CD4-positive, alpha-beta memory T cell (primary cell): ENCODE results near the gene BCAP31. TPM values are rescaled to one million over a fixed set of nuclear protein-coding genes. Genes with fewer than 3 reads are reported as not detected.
"Not testable (repeated sequence)": the region's sequence is repeated elsewhere in the genome, so short reads cannot be mapped to it uniquely, and the experiment has no call there.

ENCODE experiments used
- CTCF ChIA-PET: fragments of 350-600 bp; sonication (Branson Sonifier 250); formaldehyde crosslinking; loops from one replicate; lab custom pipeline; 2021; ENCODE audit warnings: inconsistent platforms; ENCODE audit not compliant: partially characterized antibody; lab: Charles Lee
- POLR2A ChIA-PET: fragments of 350-600 bp; sonication (Branson Sonifier 250); formaldehyde crosslinking; loops from one replicate; lab custom pipeline; 2021; ENCODE audit not compliant: partially characterized antibody; lab: Charles Lee
- DNase-seq, 5 donors: peaks; one replicate each; pipeline versions ENCODE4 v3.0.0 to v3.0.0-alpha.2; 2020 to 2022; ENCODE audit warnings: mixed read lengths in 1 of 5
- H3K27ac ChIP-seq: one replicate; pipeline ENCODE4 v1.7.0; 2013; ENCODE audit warnings: low read depth, low read length
- H3K27me3 ChIP-seq: 2 replicates; pipeline ENCODE4 v1.7.0; 2013; ENCODE audit warnings: mild to moderate bottlenecking, low read length, moderate library complexity; ENCODE audit not compliant: insufficient read depth
- H3K36me3 ChIP-seq: 2 replicates; pipeline ENCODE4 v1.7.0; 2013; ENCODE audit warnings: mild to moderate bottlenecking, low read length, moderate library complexity; ENCODE audit not compliant: insufficient read depth
- H3K4me1 ChIP-seq: 2 replicates; pipeline ENCODE4 v1.7.0; 2013; ENCODE audit warnings: mild to moderate bottlenecking, low read length, moderate library complexity; ENCODE audit not compliant: insufficient read depth
- H3K4me3 ChIP-seq, 2 donors: one replicate each; pipeline ENCODE4 v1.7.0; 2013; ENCODE audit warnings: low read length in 2 of 2, mild to moderate bottlenecking in 1 of 2
- H3K9me3 ChIP-seq, 2 donors: one replicate each; pipeline ENCODE4 v1.7.0; 2013; ENCODE audit warnings: low read length in 2 of 2, control low read depth in 1 of 2; ENCODE audit not compliant: control insufficient read depth in 1 of 2
- H3K27ac Mint-ChIP-seq, 7 donors: one replicate each; pipeline ENCODE4 v1.8.0; 2020 to 2021; ENCODE audit warnings: mixed read lengths in 7 of 7, mild to moderate bottlenecking in 6 of 7, inconsistent platforms in 3 of 7, moderate library complexity in 3 of 7
- H3K27me3 Mint-ChIP-seq, 2 donors: one replicate each; pipeline ENCODE4 v1.8.0; 2020 to 2021; ENCODE audit warnings: mixed read lengths in 2 of 2
- H3K36me3 Mint-ChIP-seq, 2 donors: one replicate each; pipeline ENCODE4 v1.8.0; 2020 to 2021; ENCODE audit warnings: mixed read lengths in 2 of 2, inconsistent platforms in 1 of 2, mild to moderate bottlenecking in 1 of 2
- H3K4me1 Mint-ChIP-seq, 4 donors: one replicate each; pipeline ENCODE4 v1.8.0; 2020 to 2021; ENCODE audit warnings: mixed read lengths in 4 of 4, mild to moderate bottlenecking in 1 of 4
- H3K4me3 Mint-ChIP-seq, 8 donors: one replicate each; pipeline ENCODE4 v1.8.0; 2020 to 2021; ENCODE audit warnings: mixed read lengths in 8 of 8, mild to moderate bottlenecking in 7 of 8, moderate library complexity in 6 of 8, inconsistent platforms in 3 of 8
- H3K9me3 Mint-ChIP-seq, 8 donors: one replicate each; pipeline ENCODE4 v1.8.0; 2020 to 2021; ENCODE audit warnings: mixed read lengths in 8 of 8, mild to moderate bottlenecking in 5 of 8, inconsistent platforms in 3 of 8, moderate library complexity in 1 of 8
- intact Hi-C: fragments of 100-400 bp; cut with micrococcal nuclease; formaldehyde crosslinking; loops from one replicate; pipeline ENCODE4 v1.15.1; 2023
- polyA plus RNA-seq, 2 donors: library from polyadenylated mRNA; unstranded; fragments of 300-500 nt; fragmentation: Illumina TruSeq; gene quantifications; one replicate each; pipeline ENCODE4 v1.2.3, GENCODE V29; 2021
- total RNA-seq, 2 experiments: library from RNA; stranded (reverse); gene quantifications; one replicate each; pipeline ENCODE4 v1.2.3, GENCODE V29; 2021

BCAP31 gene
- total and polyA plus RNA-seq, 4 experiments from 2014 or later: 126 to 510 (median 217) TPM

DNA sequence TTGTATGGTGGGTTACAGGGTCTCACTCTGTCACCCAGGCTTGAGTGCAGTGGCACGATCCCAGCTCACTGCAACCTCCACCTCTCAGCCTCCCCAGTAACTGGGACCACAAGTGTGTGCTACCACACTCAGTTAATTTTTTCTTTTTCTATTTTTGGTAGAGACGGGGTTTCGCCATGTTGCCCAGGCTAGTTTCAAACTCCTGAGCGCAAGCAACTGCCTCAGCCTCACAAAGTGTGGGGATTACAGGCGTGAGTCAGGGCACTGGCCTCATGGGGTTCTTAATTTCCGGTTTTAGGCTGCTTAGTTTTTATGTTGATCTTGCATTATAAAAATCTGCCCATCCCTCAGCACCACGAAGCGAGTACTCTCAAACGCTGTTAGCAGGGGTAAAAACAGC is 6.7 kb downstream of the BCAP31 start:
- no peak overlapping the region for H3K4me3 ChIP-seq
- H3K27ac ChIP-seq: no peak overlapping the region
- POLR2A ChIA-PET: no interaction called here
- CTCF ChIA-PET: no interaction called here
- no peaks in the 10 kb centered on the region for H3K9me3 ChIP-seq
- intact Hi-C loops: no loop called here
- Mint-ChIP-seq H3K27ac (no peak overlapping the region), H3K9me3 (no peaks in the 10 kb centered on the region), H3K27me3 (no peaks in the 10 kb centered on the region), H3K4me3 (no peak overlapping the region), H3K4me1 (peaks cover 12 to 28% (median 14%) of the 10 kb centered on the region in 4 donors), H3K36me3 (peaks cover 25 to 41% of the 10 kb centered on the region in 2 donors)
- peaks cover 8% of the 10 kb centered on the region for H3K4me1 ChIP-seq
- H3K36me3 ChIP-seq: peaks cover 38% of the 10 kb centered on the region
- H3K27me3 ChIP-seq: no peaks in the 10 kb centered on the region
- no peak for DNase-seq

DNA sequence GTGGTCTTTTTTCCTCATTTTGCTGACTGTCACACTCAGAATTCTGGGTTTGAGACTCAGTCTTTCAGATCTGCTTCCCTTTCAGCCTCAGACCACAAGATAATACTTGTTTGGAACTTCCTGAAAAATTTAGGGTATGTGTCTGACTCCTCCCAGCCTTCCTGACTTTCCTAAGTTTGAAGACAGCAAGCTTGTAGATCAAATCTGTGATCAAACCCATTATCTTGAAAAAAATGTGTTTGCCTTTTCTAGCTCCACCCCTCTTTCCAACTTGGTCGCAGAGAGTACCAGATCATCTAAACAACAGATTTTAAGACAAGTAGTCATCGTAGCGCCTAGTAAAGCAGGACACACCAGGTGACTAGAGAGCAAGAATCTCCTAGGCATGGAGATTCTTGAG is 9.9 kb downstream of the BCAP31 start:
- H3K36me3 Mint-ChIP-seq: peaks cover 18 to 39% of the 10 kb centered on the region in 2 donors

DNA sequence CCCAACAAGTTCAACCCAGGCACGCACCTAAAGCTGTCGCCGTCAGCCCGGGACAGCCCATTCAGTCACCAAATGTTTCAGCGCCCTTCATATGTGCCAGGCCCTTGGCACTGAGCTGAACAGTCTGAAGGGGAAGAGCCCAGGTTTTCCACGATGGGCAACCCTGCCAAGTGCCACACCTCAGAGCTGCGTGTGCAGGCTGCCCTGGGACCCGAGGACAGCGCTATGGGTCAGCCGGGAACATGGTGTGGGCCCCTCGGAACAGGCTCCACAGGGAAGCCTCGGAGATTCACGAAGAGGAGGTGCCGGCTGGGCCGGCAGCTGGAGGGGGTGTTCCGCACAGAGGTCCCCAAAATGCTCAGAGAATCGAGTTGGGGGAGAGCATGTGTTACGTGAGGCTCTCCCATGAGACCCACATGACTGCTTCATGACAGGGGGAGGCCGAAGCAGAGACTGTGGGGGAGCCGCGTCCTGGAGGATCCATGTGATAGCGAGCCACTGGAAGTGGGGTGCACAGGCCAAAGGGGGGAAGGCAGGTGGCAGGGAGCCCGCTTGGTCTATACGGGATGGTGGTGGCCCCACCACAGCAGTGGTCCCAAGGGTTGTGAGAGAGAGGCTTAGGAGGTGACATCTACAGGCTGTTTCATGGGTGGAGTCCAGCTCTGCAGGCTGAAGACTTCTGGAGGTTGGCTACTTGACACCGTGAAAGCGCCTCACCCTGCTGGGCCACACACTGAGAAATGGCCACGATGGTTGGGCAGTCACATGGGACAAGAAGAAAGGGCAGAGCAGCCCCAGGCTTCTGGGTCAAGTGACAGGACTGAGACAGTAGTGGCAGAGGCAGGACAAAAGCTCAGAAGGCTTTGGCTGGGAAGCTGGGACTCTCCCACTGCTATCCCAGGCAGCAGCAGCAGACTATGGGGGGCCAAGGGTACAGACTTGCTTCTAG is 14.2 kb downstream of the BCAP31 start:
- POLR2A ChIA-PET: no interaction called here
- H3K27ac ChIP-seq: no peak overlapping the region
- H3K27me3 ChIP-seq: no peaks in the 10 kb centered on the region
- peaks cover 16 to 23% of the 10 kb centered on the region in 2 donors for H3K36me3 Mint-ChIP-seq
- H3K4me1 Mint-ChIP-seq: peaks cover 6 to 12% (median 7%) of the 10 kb centered on the region in 4 donors
- H3K36me3 ChIP-seq: peaks cover 10% of the 10 kb centered on the region
- H3K4me1 ChIP-seq: peaks cover 5% of the 10 kb centered on the region
- H3K27me3 Mint-ChIP-seq: no peaks in the 10 kb centered on the region
- no peak overlapping the region for H3K4me3 Mint-ChIP-seq
- no peaks in the 10 kb centered on the region for H3K9me3 Mint-ChIP-seq
- CTCF ChIA-PET: no interaction called here
- H3K9me3 ChIP-seq: no peaks in the 10 kb centered on the region
- no peak overlapping the region for H3K4me3 ChIP-seq
- peak overlapping the region in 1 of 7 donors; percentile 17 for H3K27ac Mint-ChIP-seq
- DNase-seq: no peak
- intact Hi-C loops: no loop called here

More for the DNA sequence above, 9.9 kb downstream of the BCAP31 start:
- CTCF ChIA-PET: interaction anchor here (0.7 to 0.9 kb wide), 2 partner anchors 47 to 123 kb away, joined by 3 to 5 read pairs; no protein-coding TSS in a partner anchor
- Histone ChIP-seq H3K27ac (no peak overlapping the region), H3K27me3 (no peaks in the 10 kb centered on the region), H3K4me3 (no peak overlapping the region), H3K4me1 (no peaks in the 10 kb centered on the region), H3K9me3 (no peaks in the 10 kb centered on the region), H3K36me3 (peaks cover 24% of the 10 kb centered on the region)
- POLR2A ChIA-PET: interaction anchor here (1.1 kb wide), 1 partner anchor 9 kb away, joined by 3 read pairs; no protein-coding TSS in a partner anchor
- Mint-ChIP-seq H3K27me3 (no peaks in the 10 kb centered on the region), H3K9me3 (no peaks in the 10 kb centered on the region), H3K4me1 (peaks cover 5 to 14% (median 9%) of the 10 kb centered on the region in 4 donors), H3K4me3 (no peak overlapping the region), H3K27ac (peak overlapping the region in 1 of 7 donors; percentile 3)
- no peak for DNase-seq
- intact Hi-C loops: no loop called here

DNA sequence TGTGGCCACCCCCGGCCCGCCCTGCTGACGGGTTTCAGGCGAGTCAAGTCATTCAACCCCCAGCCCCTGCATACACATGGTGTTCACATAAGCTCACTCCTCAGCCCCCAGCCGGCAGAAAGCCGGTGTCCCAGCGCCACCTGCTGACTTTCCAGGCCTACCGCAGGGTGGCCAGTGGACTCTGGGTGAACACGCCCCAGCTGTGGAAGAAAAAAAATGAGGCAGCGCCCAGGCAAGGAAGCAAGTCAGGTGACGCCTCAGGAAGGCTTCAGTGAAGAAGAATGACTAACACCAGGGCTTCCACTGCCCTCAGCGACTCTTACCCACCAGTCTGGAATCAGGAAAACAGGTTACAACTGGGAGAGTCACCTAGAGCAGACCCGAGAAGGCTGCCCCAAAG is 15.8 kb downstream of the BCAP31 start:
- Mint-ChIP-seq H3K9me3 (no peaks in the 10 kb centered on the region), H3K27ac (peak overlapping the region in 2 of 7 donors; percentile 10 to 13), H3K36me3 (peaks cover 7 to 24% of the 10 kb centered on the region in 2 donors), H3K4me3 (no peak overlapping the region), H3K27me3 (no peaks in the 10 kb centered on the region), H3K4me1 (peaks cover 2 to 9% (median 7%) of the 10 kb centered on the region in 4 donors)
- DNase-seq: peak in 4 of 5 donors; percentile 29 to 56 (median 34)
- Histone ChIP-seq H3K27ac (no peak overlapping the region), H3K27me3 (no peaks in the 10 kb centered on the region), H3K36me3 (no peaks in the 10 kb centered on the region), H3K4me1 (peaks cover 5% of the 10 kb centered on the region), H3K9me3 (no peaks in the 10 kb centered on the region), H3K4me3 (no peak overlapping the region)
- POLR2A ChIA-PET: no interaction called here
- intact Hi-C loops: no loop called here
- CTCF ChIA-PET: interaction anchor here (1.4 to 1.7 kb wide), 2 partner anchors 8 to 22 kb away, joined by 3 to 5 read pairs; no protein-coding TSS in a partner anchor

DNA sequence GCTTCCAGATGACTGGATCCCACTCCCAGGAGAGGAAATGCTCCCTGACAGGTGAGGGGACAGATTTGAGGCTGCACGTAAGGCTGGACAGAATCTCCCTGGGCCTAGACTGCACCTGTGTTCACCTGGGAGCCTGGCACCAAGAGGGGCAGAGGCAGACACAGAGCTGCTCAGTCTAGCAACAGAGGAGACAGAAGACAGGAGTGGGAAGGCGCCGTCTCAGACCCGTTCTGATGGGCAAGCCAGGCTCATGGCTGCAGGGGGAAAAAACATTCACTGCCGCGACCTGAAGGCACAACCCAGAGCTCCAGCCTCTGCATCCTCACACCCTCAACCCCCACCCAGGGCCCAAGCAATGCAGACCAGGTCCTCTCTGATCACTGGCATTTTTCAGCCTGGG is 16.8 kb downstream of the BCAP31 start:
- Mint-ChIP-seq H3K4me1 (peaks cover 2 to 8% (median 7%) of the 10 kb centered on the region in 4 donors), H3K36me3 (peaks cover 4 to 21% of the 10 kb centered on the region in 2 donors), H3K27ac (no peak overlapping the region), H3K4me3 (no peak overlapping the region), H3K27me3 (no peaks in the 10 kb centered on the region), H3K9me3 (no peaks in the 10 kb centered on the region)
- POLR2A ChIA-PET: no interaction called here
- H3K27me3 ChIP-seq: no peaks in the 10 kb centered on the region
- peaks cover 5% of the 10 kb centered on the region for H3K4me1 ChIP-seq
- no peaks in the 10 kb centered on the region for H3K36me3 ChIP-seq
- no peak for DNase-seq
- H3K27ac ChIP-seq: no peak overlapping the region
- H3K4me3 ChIP-seq: no peak overlapping the region
- CTCF ChIA-PET: interaction anchor here (1.7 kb wide), 1 partner anchor 21 kb away, joined by 5 read pairs; no protein-coding TSS in a partner anchor
- H3K9me3 ChIP-seq: no peaks in the 10 kb centered on the region
- intact Hi-C loops: no loop called here

DNA sequence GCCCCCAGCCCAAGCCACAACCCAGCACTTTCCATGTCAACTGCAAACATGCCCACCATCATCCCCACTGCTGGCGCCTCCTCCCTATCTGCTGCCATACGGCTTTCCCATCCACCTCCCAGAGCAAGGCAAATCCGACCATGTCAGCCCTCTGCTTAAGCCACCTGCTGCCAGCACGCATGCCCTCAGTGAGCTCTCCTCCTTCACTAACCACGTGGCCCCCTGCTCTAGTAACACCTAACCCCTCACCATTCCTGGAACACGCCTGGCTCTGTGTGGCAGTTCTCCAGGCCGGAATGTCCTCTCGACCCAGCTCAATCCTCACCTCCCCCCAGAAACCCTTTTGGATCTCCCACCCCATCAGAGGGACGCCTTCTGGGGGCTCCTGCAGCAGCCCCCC is 17.4 kb downstream of the BCAP31 start:
- H3K4me3 ChIP-seq: no peak overlapping the region
- Mint-ChIP-seq H3K4me1 (peaks cover 2 to 8% (median 7%) of the 10 kb centered on the region in 4 donors), H3K27me3 (no peaks in the 10 kb centered on the region), H3K4me3 (no peak overlapping the region), H3K9me3 (no peaks in the 10 kb centered on the region), H3K36me3 (peaks cover 4 to 21% of the 10 kb centered on the region in 2 donors), H3K27ac (peak overlapping the region in 2 of 7 donors; percentile 22 to 36)
- H3K27me3 ChIP-seq: no peaks in the 10 kb centered on the region
- intact Hi-C loops: no loop called here
- peaks cover 4% of the 10 kb centered on the region for H3K36me3 ChIP-seq
- H3K9me3 ChIP-seq: no peaks in the 10 kb centered on the region
- no peak for DNase-seq
- H3K27ac ChIP-seq: no peak overlapping the region
- ChIA-PET POLR2A (no interaction called here), CTCF (no interaction called here)
- peaks cover 5% of the 10 kb centered on the region for H3K4me1 ChIP-seq

DNA sequence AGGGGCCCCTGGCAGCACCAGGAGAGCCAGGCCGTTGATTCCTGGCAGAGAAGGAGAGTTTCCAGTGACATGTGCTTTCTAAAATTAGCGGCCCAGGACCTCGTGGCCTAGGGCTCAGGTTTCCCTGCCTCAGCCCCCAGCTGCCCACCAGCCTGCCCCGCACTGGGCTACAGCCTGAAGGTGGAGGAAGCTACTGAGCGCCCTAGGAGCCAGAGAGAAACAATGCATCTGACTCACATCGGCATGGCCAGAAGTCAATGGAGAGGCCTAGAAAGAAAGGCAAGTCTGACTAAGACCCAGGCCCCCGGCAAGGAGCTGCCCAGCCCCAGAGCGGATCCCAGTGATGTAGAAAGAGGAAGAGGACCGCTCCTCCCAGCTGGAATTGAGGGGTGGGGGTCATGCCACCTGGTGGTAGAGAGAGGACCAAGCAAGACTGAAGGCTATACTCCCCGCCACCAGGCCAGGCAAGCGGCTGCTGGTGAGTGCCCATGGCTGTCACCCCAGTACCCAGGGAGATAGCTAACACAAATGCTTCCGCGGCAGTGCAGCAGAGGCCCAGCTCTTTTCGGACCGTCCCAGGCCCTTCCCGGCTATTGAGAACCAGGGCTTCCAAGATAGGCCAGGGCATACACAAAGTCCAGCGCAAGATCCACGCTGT is 18.7 kb downstream of the BCAP31 start:
- H3K36me3 Mint-ChIP-seq: peaks cover 4 to 15% of the 10 kb centered on the region in 2 donors

More for the DNA sequence above, 18.7 kb downstream of the BCAP31 start:
- H3K27ac Mint-ChIP-seq, CTCF ChIA-PET, H3K4me3 ChIP-seq, POLR2A ChIA-PET, H3K4me1 Mint-ChIP-seq, H3K27me3 Mint-ChIP-seq, H3K9me3 ChIP-seq, H3K27ac ChIP-seq, intact Hi-C loops, H3K27me3 ChIP-seq, H3K4me1 ChIP-seq, H3K9me3 Mint-ChIP-seq, DNase-seq, H3K4me3 Mint-ChIP-seq, H3K36me3 ChIP-seq: not testable (repeated sequence)
